ENCODE data around the gene ARHGAP33. TPM values are rescaled to one million over a fixed set of nuclear protein-coding genes. Genes with fewer than 3 reads are reported as not detected.

ARHGAP33 gene
- total and polyA plus RNA-seq, 2 of the 8 experiments (the other 6 are each of a cell fraction or from before 2014, with no cell fraction given) = 6.5 to 25.2 TPM

GRCh38 chr19:35811317-35812219, 36.2 kb downstream of the ARHGAP33 start (continued):
- no peak for TF ChIP-seq CHD7 (IDR thresholded peaks at IDR 0.05; ENCODE audit: insufficient replicate concordance, low read length)
